H9 (cell line): Measurements from ENCODE around the gene GGA2. TPM values are rescaled to one million over a fixed set of nuclear protein-coding genes. Genes with fewer than 3 reads are reported as not detected.

Source experiments
- DNase-seq: peaks from one replicate; pipeline ENCODE4 v3.0.0-alpha.2; 2017
- H2AFZ ChIP-seq: one replicate; pipeline ENCODE4 v1.6.1; 2013; ENCODE audit warnings: mild to moderate bottlenecking, low read length, control low read depth, moderate library complexity
- H2AK5ac ChIP-seq: 2 replicates; pipeline ENCODE4 v1.6.1; 2013; ENCODE audit warnings: low read length, control low read depth, mixed read lengths; ENCODE audit not compliant: insufficient read length
- H2BK120ac ChIP-seq: one replicate; pipeline ENCODE4 v1.6.1; 2013; ENCODE audit warnings: low read depth, mild to moderate bottlenecking, low read length, control low read depth, inconsistent platforms; ENCODE audit not compliant: poor library complexity, severe bottlenecking
- H2BK12ac ChIP-seq: 2 replicates; pipeline ENCODE4 v1.6.1; 2013; ENCODE audit warnings: low read length, control low read depth, mixed read lengths, low read depth; ENCODE audit not compliant: insufficient read length
- H2BK15ac ChIP-seq: 2 replicates; pipeline ENCODE4 v1.6.1; 2013; ENCODE audit warnings: low read depth, low read length, control low read depth
- H2BK20ac ChIP-seq: one replicate; pipeline ENCODE4 v1.6.1; 2013; ENCODE audit warnings: low read depth, mild to moderate bottlenecking, low read length, control low read depth, inconsistent platforms; ENCODE audit not compliant: poor library complexity, severe bottlenecking
- H2BK5ac ChIP-seq: 2 replicates; pipeline ENCODE4 v1.6.1; 2013; ENCODE audit warnings: low read length, control low read depth, mixed read lengths; ENCODE audit not compliant: insufficient read length
- H3K14ac ChIP-seq: 2 replicates; pipeline ENCODE4 v1.6.1; 2013; ENCODE audit warnings: low read length, control low read depth; ENCODE audit not compliant: insufficient read depth
- H3K18ac ChIP-seq: 2 replicates; pipeline ENCODE4 v1.6.1; 2013; ENCODE audit warnings: low read depth, mild to moderate bottlenecking, mixed read lengths, low read length, control low read depth; ENCODE audit not compliant: insufficient read length
- H3K23ac ChIP-seq: 2 replicates; pipeline ENCODE4 v1.6.1; 2013; ENCODE audit warnings: low read length, control low read depth, mixed read lengths, low read depth; ENCODE audit not compliant: insufficient read length
- H3K23me2 ChIP-seq: 2 replicates; pipeline ENCODE4 v1.6.1; 2013; ENCODE audit warnings: low read depth, mild to moderate bottlenecking, mixed read lengths, low read length, control low read depth; ENCODE audit not compliant: insufficient read length, poor library complexity, severe bottlenecking
- H3K27ac ChIP-seq: 2 replicates; pipeline ENCODE4 v1.5.1; 2013; ENCODE audit warnings: low read length, control low read depth, mixed read lengths, low read depth; ENCODE audit not compliant: insufficient read length
- H3K27me3 ChIP-seq: 2 replicates; pipeline ENCODE4 v1.6.1; 2013; ENCODE audit warnings: low read length, control low read depth, inconsistent platforms; ENCODE audit not compliant: insufficient read depth
- H3K4ac ChIP-seq: 2 replicates; pipeline ENCODE4 v1.6.1; 2013; ENCODE audit warnings: low read depth, mild to moderate bottlenecking, control low read depth, inconsistent platforms, low read length, moderate library complexity
- H3K4me1 ChIP-seq: 2 replicates; pipeline ENCODE4 v1.6.1; 2013; ENCODE audit warnings: low read length, control low read depth, inconsistent platforms; ENCODE audit not compliant: insufficient read depth
- H3K4me2 ChIP-seq: 2 replicates; pipeline ENCODE4 v1.6.1; 2013; ENCODE audit warnings: low read length, control low read depth, mixed read lengths; ENCODE audit not compliant: insufficient read length, insufficient read depth
- H3K56ac ChIP-seq: 2 replicates; pipeline ENCODE4 v1.6.1; 2013; ENCODE audit warnings: low read depth, mild to moderate bottlenecking, mixed read lengths, low read length, control low read depth; ENCODE audit not compliant: insufficient read length
- H3K79me1 ChIP-seq: 2 replicates; pipeline ENCODE4 v1.6.1; 2013; ENCODE audit warnings: low read depth, mild to moderate bottlenecking, moderate library complexity, low read length, control low read depth, inconsistent platforms; ENCODE audit not compliant: insufficient read depth, poor library complexity, severe bottlenecking
- H3K79me2 ChIP-seq: 2 replicates; pipeline ENCODE4 v1.6.1; 2013; ENCODE audit warnings: low read length, control low read depth, inconsistent platforms; ENCODE audit not compliant: insufficient read depth
- H3K9ac ChIP-seq: 2 replicates; pipeline ENCODE4 v1.6.1; 2013; ENCODE audit warnings: low read length, control low read depth, mixed read lengths; ENCODE audit not compliant: insufficient read length; ENCODE audit errors: extremely low read depth
- H3K9me3 ChIP-seq: one replicate; pipeline ENCODE4 v1.6.1; 2013; ENCODE audit warnings: low read depth, low read length, inconsistent platforms; ENCODE audit not compliant: control insufficient read depth
- H3T11ph ChIP-seq: one replicate; pipeline ENCODE4 v1.6.1; 2013; ENCODE audit warnings: mild to moderate bottlenecking, low read length, control low read depth, inconsistent platforms
- H4K20me1 ChIP-seq: one replicate; pipeline ENCODE4 v1.6.1; 2013; ENCODE audit not compliant: control insufficient read depth, insufficient read length, insufficient read depth
- H4K5ac ChIP-seq: 2 replicates; pipeline ENCODE4 v1.6.1; 2013; ENCODE audit warnings: low read depth, mild to moderate bottlenecking, mixed read lengths, low read length, control low read depth; ENCODE audit not compliant: insufficient read length
- H4K8ac ChIP-seq: replicated peaks from 2 replicates; pipeline ENCODE4 v1.6.1; 2013; ENCODE audit warnings: low read length, control low read depth, mixed read lengths, low read depth; ENCODE audit not compliant: insufficient read length
- H4K91ac ChIP-seq: 2 replicates; pipeline ENCODE4 v1.6.1; 2013; ENCODE audit warnings: low read depth, mild to moderate bottlenecking, moderate library complexity, mixed read lengths, low read length, control low read depth; ENCODE audit not compliant: insufficient read length
- H3K27ac Mint-ChIP-seq, 3 experiments: 2 replicates in 2 of 3; 3 replicates in 1 of 3; pipeline ENCODE4 v1.8.0; 2020 to 2021; ENCODE audit warnings: mixed read lengths in 3 of 3, mild to moderate bottlenecking in 1 of 3, moderate library complexity in 1 of 3
- H3K27me3 Mint-ChIP-seq: 2 replicates; pipeline ENCODE4 v1.8.0; 2021; ENCODE audit warnings: low read depth, mild to moderate bottlenecking, moderate library complexity, mixed read lengths
- H3K36me3 Mint-ChIP-seq, 3 experiments: 2 replicates in 2 of 3; 3 replicates in 1 of 3; pipeline ENCODE4 v1.8.0; 2020 to 2021; ENCODE audit warnings: low read depth in 3 of 3, mixed read lengths in 3 of 3; ENCODE audit not compliant: insufficient read depth in 1 of 3
- H3K4me1 Mint-ChIP-seq, 2 experiments: 2 replicates each; pipeline ENCODE4 v1.8.0; 2020; ENCODE audit warnings: mixed read lengths in 2 of 2
- H3K4me3 Mint-ChIP-seq, 2 experiments: 2 replicates in 1 of 2; 3 replicates in 1 of 2; pipeline ENCODE4 v1.8.0; 2020 to 2021; ENCODE audit warnings: mild to moderate bottlenecking in 2 of 2, mixed read lengths in 2 of 2, moderate library complexity in 1 of 2
- H3K9me3 Mint-ChIP-seq, 2 experiments: 2 replicates in 1 of 2; 3 replicates in 1 of 2; pipeline ENCODE4 v1.8.0; 2020; ENCODE audit warnings: mild to moderate bottlenecking in 2 of 2, mixed read lengths in 2 of 2, moderate library complexity in 1 of 2
- WGBS: extraction: QIAGEN DNeasy Blood & Tissue Kit; methylation state at CpG from one replicate; pipeline ENCODE4 v1.1.7; 2013; ENCODE audit warnings: missing lambda C conversion rate, low lambda C conversion rate, mixed read lengths; ENCODE audit not compliant: insufficient read length; ENCODE audit errors: extremely low coverage; 5-methylcytosine and 5-hydroxymethylcytosine counted together
- total RNA-seq: library from RNA; stranded (reverse); gene quantifications from 2 replicates; pipeline ENCODE4 v1.2.1, GENCODE V29; 2021
- TF ChIP-seq, protein P1 (sequence below): fragments of 200-600 bp; sonication (generic); conservative IDR thresholded peaks from 3 replicates; pipeline ENCODE4 v1.8.0; 2021; ENCODE audit warnings: antibody characterized with exemption, mild to moderate bottlenecking

Gene GGA2
- total RNA-seq, 1 experiment from 2014 or later: 143 TPM

DNA sequence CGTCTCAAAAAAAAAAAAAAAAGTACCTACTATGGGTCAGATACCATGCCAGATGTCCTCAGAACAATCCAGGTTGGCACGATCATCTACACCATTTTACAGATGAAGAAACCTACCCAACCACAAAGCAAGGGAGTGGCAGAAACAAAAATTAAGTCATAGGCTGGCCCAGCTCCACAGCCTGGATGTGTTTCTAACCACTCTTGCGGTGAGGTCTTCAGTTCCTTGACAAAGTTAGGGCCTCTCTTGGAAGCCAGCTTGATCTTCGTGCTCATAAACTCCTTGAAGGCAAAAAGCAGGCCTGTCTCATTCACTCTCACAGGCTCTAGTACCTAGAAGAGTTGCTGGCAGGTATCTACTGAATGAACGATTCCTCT is 6.2 kb downstream of the GGA2 start:
- no peak overlapping the region for H3K14ac ChIP-seq
- H3K4me1 ChIP-seq: peaks cover 2% of the 10 kb centered on the region; the same call in 1 of the 2 replicates
- H3K18ac ChIP-seq: no peak overlapping the region
- no peak overlapping the region for H2BK12ac ChIP-seq
- Mint-ChIP-seq H3K4me1 (peaks cover 74 to 76% of the 10 kb centered on the region in 2 experiments), H3K4me3 (no peak overlapping the region), H3K27me3 (no peaks in the 10 kb centered on the region), H3K9me3 (peaks cover 0 to 7% of the 10 kb centered on the region in 2 experiments; a peak in 1 of 5 replicates), H3K27ac (no peak overlapping the region), H3K36me3 (peaks cover 11 to 40% (median 35%) of the 10 kb centered on the region in 3 experiments; a peak in 6 of 7 replicates)
- no peak overlapping the region for H2BK20ac ChIP-seq
- no peak overlapping the region for H3K4ac ChIP-seq
- H3K27me3 ChIP-seq: no peaks in the 10 kb centered on the region
- H2BK120ac ChIP-seq: no peak overlapping the region
- no peak overlapping the region for H4K91ac ChIP-seq
- H3K27ac ChIP-seq: no peak overlapping the region
- no peak overlapping the region for H2AFZ ChIP-seq
- peaks cover 46% of the 10 kb centered on the region; the same call in 1 of the 2 replicates for H3K79me2 ChIP-seq
- no peak overlapping the region for H3K56ac ChIP-seq
- H2BK15ac ChIP-seq: no peak overlapping the region
- H3K4me2 ChIP-seq: no peak overlapping the region
- H2AK5ac ChIP-seq: no peak overlapping the region
- no peak for DNase-seq
- no peak overlapping the region for H3T11ph ChIP-seq
- no CpG with 5 or more reads among the region's 5 CpGs for WGBS
- H3K23me2 ChIP-seq: peaks cover 6% of the 10 kb centered on the region
- no peak overlapping the region for H2BK5ac ChIP-seq
- H4K8ac ChIP-seq: no peak overlapping the region
- H3K23ac ChIP-seq: no peak overlapping the region
- no peak overlapping the region for H3K9ac ChIP-seq
- no peaks in the 10 kb centered on the region for H4K20me1 ChIP-seq
- no peak overlapping the region for H4K5ac ChIP-seq
- TF ChIP-seq, protein P1, sequence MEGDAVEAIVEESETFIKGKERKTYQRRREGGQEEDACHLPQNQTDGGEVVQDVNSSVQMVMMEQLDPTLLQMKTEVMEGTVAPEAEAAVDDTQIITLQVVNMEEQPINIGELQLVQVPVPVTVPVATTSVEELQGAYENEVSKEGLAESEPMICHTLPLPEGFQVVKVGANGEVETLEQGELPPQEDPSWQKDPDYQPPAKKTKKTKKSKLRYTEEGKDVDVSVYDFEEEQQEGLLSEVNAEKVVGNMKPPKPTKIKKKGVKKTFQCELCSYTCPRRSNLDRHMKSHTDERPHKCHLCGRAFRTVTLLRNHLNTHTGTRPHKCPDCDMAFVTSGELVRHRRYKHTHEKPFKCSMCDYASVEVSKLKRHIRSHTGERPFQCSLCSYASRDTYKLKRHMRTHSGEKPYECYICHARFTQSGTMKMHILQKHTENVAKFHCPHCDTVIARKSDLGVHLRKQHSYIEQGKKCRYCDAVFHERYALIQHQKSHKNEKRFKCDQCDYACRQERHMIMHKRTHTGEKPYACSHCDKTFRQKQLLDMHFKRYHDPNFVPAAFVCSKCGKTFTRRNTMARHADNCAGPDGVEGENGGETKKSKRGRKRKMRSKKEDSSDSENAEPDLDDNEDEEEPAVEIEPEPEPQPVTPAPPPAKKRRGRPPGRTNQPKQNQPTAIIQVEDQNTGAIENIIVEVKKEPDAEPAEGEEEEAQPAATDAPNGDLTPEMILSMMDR: no peak
- no peaks in the 10 kb centered on the region for H3K9me3 ChIP-seq
- H3K79me1 ChIP-seq: peaks cover 15% of the 10 kb centered on the region
